Hippocampal formation (tissue), 2 donors: ENCODE data around the gene GPC5.
"Not testable (repeated sequence)": the region's sequence is repeated elsewhere in the genome, so short reads cannot be mapped to it uniquely, and the experiment has no call there.

ENCODE experiments used
- DNase-seq, 2 donors: peaks; one replicate each; lab custom pipeline; 2025; lab: John Stamatoyannopoulos, UW

Gene GPC5

DNA sequence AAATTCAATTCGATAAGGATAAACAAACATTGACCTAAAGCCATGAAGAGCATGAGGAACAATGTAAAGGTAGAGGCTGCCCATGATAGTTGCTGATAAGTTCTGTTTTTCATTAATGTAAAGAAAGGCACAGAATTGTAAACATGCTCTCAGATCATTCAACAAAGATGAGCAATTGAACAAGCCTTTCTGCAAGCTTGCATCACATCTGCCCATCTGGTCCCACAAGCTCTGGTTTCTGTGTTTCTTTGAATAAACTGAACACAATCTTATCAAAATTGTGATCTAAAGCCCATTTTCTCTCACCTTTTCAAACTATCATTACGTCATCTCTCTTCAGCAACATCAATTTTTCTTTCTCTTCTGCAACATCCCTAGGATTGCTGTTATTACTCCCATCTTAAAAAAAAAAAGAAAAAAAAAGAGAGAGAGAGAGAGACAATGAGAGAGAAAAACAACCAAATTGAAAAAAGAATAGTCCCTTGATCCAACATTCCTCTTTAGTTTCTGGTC is 1340.9 kb downstream of the GPC5 start:
- no peak for DNase-seq

DNA sequence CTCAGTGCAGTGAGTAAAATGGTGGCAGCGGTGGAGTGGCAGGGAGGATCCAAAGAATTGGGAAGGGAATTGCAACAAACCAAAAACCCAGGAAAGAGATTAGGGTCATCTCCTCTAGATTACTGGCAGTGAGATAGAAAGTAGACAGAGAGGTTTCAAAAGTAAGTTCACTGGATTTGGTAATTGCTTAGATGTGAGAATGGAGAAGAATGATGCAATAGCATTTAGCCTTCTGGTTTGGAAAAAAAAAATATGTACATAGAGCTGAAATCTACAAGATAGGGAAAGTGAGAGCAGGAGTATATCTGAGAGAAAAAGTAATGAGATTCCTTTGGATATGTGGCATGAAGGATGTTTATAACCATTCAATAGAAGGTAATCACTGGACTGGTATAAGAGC is 1345.6 kb downstream of the GPC5 start:
- DNase-seq = no peak

DNA sequence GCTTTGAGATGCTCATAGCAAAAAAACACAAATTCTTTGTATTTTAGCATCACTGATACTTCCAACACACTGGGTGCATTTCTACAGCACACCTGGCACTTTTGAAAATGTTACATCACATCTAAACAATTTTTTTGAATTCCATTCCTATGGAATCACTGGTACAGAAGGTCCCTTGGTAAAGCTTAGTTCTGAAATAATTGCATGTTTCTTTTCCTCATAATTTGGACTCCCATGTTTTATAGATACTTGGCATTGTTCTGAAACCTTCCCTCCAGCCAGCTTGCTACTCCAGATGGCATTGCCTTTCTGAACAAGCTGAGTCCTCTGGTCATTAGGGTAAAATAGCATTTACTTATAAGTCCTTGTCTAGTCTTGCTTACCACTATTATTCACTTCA is 1346.8 kb downstream of the GPC5 start:
- DNase-seq = no peak

DNA sequence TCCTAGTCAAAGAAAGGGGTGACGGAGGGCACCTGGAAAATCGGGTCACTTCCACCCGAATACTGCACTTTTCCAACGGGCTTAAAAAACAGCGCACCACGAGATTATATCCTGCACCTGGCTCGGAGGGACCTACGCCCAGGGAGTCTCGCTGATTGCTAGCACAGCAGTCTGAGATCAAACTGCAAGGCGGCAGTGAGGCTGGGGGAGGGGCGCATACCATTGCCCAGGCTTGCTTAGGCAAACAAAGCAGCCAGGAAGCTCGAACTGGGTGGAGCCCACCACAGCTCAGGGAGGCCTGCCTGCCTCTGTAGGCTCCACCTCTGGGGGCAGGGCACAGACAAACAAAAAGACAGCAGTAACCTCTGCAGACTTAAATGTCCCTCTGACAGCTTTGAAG is 1354.3 kb downstream of the GPC5 start:
- DNase-seq = not testable (repeated sequence)

DNA sequence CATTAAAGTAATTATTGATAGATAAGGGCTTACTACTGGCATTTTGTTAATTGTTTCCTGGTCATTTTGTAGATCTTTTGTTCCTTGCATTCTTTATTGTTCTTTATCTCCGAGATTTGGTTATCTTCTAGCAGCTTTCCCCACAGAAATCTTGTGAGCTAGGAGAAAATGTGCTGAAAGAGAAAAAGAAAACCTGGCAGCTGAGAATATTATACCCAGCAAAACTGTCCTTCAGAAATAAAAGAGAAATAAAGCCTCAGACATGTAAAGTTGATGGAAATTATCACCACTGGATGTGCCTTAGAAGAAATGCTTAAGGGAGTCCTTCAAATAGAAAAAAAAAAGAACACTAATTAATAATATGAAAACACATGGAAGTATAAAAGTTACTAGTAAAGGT is 1363.3 kb downstream of the GPC5 start:
- no peak for DNase-seq

- DNase-seq = no peak
Observed at GRCh38 chr13:92767468-92767867, 1369.0 kb downstream of the GPC5 start.

DNA sequence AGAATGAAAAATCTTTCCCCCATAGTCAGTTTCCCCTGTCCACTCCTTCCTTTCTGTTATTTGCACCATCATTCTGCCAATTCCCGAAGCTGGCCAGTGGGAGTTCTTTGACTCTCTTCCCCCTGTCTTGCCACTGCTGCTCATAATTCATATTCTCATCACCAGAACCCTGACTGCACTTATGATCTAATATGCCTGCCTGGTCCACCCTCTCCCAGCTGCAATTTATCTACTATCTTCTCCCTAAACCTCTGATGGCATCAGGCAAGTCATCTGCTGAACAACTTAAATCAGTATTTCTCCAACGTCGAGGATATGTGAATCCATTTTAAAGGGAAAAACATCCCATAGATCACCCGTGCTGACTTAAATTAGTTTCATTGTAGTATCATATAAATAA is 1370.2 kb downstream of the GPC5 start:
- DNase-seq = no peak

- DNase-seq = no peak
Observed at GRCh38 chr13:92769046-92769445, 1370.6 kb downstream of the GPC5 start.

GRCh38 chr13:92775658-92776057 is 1377.2 kb downstream of the GPC5 start:
- DNase-seq = no peak

- DNase-seq = no peak
Observed at GRCh38 chr13:92781965-92782690, 1383.7 kb downstream of the GPC5 start.

DNA sequence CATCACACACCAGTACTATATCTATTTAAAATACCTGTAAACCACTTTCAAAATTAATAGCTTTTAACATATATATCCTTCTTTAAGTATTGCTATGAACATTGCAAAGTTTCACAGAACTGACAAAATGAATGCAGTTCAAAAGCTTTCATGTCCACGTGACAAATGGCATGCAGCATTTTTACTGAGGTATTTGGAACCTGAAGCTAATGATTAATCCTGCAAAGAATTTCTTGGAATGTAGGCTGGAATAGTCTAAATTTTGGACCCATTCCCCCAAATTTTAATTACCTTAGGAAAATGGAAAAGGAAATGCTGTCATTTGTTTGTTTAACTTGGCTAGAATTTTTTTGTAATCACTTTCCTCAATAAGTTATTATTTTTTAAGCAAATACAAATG is 1404.4 kb downstream of the GPC5 start:
- no peak for DNase-seq

DNA sequence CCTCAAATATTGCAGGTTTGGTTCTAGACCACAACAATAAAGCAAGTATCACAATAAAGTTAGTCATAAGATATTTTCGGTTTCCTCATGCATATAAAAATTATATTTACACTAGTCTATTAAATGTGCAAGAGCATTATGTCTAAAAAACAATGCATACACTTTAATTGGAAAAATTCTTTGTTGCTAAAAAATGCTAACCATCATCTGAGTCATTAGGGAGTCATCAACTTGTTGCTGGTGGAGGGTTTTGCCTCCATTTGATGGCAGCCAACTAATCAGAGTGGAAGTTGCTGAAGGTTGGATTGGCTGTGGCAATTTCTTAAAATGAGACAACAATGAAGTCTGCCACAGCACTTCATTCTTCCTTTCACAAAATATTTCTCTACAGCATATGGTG is 1405.9 kb downstream of the GPC5 start:
- no peak for DNase-seq

GRCh38 chr13:92804926-92805325 is 1406.5 kb downstream of the GPC5 start:
- no peak for DNase-seq

- DNase-seq = no peak
Observed at GRCh38 chr13:92805766-92806165, 1407.3 kb downstream of the GPC5 start.

DNA sequence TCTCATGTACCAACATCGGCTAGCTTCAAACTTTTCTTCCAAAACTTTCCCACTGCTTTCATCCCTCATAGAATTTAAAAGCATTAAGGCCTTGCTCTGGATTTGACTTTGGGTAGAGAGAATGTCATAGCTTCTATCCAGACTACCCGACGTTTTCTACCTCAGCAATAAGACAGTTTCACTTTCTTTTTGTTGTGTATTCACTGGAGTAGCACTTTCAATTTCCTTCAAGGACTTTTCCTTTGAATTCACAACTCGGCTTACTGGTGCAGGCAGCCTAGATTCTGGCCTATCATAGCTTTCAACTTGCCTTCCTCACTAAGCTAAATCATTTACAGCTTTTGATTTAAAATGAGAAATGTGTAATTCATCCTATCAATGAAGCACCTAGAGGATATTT is 1407.8 kb downstream of the GPC5 start:
- no peak for DNase-seq

DNA sequence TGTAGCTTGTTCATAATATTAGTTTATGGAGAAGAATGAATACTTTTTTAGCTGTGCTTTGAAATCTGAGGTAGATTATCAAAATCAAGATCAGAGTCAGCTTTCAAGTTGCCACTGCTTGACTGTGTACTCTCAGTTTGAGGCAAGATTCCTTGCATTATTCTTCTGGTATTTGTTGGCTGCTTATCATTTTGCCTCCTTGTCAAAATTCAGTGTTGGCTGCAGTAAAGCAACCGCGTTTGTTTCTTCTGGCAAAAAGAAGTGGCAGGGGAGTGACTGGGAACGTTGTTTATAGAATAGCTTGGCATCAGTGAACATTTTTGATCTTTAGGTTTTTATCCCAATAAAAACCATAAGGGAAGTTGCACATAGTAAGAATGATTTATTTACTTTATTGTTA is 1408.9 kb downstream of the GPC5 start:
- DNase-seq = no peak

DNA sequence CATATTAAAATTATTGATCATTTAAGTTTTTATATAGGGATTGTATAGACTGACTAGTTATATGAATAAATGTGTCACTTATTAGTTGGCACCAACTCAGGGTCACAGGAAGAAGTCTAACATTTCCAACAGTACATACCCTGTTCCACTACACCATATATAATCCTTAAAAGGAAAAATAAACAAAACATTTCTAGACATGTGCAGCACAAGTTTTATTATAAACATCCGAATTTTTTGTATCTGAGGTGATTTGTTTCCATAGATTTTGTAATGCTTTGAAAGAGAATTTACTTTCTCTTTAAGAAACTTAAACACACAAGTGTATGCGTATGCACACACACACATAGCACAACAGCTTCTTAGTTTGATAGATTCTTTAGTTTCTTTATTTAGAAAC is 1409.5 kb downstream of the GPC5 start:
- DNase-seq = no peak

DNA sequence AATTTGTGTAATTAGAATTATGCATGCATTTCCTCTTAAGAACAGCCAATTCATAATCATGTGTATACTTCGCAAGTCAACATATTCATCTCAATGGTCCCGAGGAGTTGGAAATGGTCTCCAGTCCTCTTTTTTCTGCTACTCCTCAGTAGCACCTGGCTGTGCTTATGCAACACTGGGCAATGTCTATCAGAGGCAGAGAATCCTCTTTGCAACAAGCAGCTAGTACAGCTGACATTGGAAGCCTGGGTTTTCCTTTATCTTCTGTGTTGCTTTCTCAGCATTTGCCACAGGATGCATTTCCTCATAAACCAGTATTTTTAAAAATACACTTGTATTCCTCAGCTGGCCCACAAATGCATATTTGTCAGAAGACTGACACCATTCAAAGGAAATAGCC is 1422.9 kb downstream of the GPC5 start:
- DNase-seq = no peak

- DNase-seq = no peak
Observed at GRCh38 chr13:92823059-92823458, 1424.6 kb downstream of the GPC5 start.

GRCh38 chr13:92825938-92826596 is 1427.6 kb downstream of the GPC5 start:
- no peak for DNase-seq

- DNase-seq = no peak
Observed at GRCh38 chr13:92827503-92827902, 1429.1 kb downstream of the GPC5 start.

GRCh38 chr13:92829930-92830329 is 1431.5 kb downstream of the GPC5 start:
- no peak for DNase-seq

DNA sequence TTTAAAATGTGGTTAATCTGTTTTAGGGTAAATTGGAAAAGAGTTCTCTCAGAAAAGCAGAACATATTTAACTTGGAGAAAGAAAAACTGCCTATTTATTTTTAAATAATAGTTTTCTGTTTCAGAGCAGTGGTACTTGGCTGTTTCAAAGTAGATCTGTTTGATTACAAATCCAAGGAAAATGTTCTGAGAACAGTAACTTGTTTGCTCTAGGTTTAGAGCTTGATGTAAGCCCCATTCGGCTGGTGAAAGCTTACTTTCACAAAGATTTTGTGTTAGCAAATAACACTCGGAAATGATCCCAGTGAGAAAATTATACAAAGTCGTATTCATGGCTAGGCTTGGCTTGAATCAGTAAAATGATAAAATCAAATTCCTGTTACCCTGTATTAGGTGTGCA is 1432.4 kb downstream of the GPC5 start:
- DNase-seq = peak in 1 of 2 donors; percentile 31

DNA sequence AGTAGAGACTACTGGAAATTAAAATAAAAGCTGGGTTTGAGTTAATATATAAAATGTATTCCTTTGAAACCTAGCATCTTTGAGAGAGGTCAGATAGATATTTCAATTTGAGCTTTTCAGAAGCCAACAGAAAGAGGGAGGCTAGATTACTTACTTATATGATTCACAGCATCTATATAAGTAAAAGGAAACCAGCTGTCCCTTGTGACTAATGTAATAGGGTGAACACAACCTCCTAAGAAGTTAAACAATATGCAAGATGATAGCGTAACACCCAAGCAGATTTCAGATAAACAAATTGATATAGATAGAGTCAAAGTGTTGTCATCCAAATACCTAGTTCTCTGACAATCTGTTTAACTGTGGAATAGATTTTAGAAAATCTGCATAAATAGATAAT is 1434.7 kb downstream of the GPC5 start:
- no peak for DNase-seq
